GM19324 (cell line): Measurements from ENCODE around the gene MRC2.
"Not testable (repeated sequence)": the region's sequence is repeated elsewhere in the genome, so short reads cannot be mapped to it uniquely, and the experiment has no call there.

ENCODE experiments used
- ATAC-seq: cut with Tn5 transposase; IDR thresholded peaks from one replicate; pipeline ENCODE4 v1.9.1; 2021; ENCODE audit warnings: mild to moderate bottlenecking, moderate library complexity; ENCODE audit not compliant: unreplicated experiment, low FRiP score

Gene MRC2

GRCh38 chr17:62676952-62677596 lies 49.6 kb downstream of the MRC2 start:
- no peak for ATAC-seq

DNA sequence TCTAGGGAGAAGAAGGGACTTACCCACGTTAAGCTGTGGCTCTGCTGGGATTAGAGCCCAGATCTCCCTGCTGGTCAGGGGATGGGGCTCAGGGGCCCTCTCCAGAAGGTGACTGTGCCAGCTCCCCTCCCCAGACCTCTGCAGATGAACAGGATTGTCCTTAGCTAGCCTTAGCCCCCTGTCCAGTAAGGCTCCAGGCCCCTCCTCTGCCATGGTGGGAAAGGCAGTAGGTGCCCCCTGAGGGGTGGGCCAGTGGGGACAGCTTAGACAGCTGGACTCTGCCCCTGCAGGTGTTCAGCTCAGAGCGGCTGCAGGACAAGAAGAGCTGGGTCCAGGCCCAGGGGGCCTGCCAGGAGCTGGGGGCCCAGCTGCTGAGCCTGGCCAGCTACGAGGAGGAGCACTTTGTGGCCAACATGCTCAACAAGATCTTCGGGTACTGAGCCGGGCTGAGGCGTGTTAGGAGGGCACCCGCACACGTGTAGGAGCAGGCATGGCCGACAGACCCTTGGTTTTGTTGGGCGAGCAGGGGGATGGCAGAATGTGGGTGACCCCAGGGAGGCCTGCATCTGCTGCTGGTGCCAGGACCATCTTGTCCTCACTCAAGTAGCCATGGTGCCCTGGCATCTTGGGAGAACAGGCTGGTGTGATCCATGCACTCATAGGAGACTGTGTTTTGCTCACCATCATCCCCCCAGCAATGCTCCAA lies 50.9 kb downstream of the MRC2 start:
- ATAC-seq, result no peak

- no peak for ATAC-seq
Observed at GRCh38 chr17:62679866-62680377, 52.5 kb downstream of the MRC2 start.

GRCh38 chr17:62680541-62681052 lies 53.1 kb downstream of the MRC2 start:
- no peak for ATAC-seq

DNA sequence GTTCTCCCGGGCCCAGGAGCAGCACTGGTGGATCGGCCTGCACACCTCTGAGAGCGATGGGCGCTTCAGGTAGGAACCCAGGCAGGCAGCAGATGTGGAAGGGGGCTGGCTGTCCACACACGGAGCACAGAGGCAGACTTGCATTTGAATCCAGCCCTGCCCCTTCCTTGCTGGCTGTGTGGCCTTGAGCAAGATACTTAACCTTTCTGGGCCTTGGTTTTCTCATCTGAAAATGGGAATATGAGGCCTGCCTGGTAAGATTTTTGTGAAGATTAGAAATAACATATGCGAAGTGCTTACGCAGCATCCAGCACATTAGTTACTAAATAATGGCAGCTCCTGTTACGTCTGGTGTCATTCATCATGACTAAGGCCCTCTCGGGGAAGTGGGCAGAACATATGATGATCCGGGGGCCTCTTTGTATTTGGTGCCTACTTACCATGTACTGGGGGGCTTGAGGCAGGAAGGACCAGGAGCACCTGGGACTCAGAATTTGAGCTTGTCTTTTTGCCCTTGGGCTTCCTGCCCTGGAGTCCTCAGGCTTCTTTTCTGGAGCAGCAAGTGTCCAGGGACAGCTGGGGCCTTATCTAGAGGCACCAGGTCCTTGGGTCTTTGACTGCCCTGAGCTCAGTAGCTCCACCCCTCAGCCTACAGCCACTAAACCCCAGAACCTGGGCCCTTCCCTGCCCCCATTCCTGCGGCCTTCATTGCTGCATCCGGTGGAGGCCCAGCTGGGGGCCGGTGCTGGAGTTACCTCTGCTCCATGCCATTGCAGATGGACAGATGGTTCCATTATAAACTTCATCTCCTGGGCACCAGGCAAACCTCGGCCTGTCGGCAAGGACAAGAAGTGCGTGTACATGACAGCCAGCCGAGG lies 53.8 kb downstream of the MRC2 start:
- ATAC-seq, result no peak

DNA sequence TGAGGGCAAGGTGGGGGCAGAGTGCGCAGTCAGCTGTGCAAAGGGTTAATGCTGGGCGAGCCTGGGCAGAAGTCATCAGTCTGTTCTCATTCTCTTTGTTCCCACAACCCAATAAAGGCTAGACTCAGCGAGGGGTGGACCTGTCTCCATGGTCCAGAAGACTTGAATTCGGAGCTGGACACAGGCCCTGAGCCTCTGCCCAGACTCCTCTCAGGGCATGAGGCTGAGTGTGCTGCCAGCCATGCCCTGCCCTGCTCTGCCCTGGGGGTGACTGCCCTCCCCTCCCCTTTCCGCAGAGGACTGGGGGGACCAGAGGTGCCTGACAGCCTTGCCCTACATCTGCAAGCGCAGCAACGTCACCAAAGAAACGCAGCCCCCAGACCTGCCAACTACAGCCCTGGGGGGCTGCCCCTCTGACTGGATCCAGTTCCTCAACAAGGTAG lies 54.5 kb downstream of the MRC2 start:
- no peak for ATAC-seq

GRCh38 chr17:62684179-62684578 lies 56.7 kb downstream of the MRC2 start:
- no peak for ATAC-seq

- no peak for ATAC-seq
Observed at GRCh38 chr17:62687997-62688396, 60.5 kb downstream of the MRC2 start.

DNA sequence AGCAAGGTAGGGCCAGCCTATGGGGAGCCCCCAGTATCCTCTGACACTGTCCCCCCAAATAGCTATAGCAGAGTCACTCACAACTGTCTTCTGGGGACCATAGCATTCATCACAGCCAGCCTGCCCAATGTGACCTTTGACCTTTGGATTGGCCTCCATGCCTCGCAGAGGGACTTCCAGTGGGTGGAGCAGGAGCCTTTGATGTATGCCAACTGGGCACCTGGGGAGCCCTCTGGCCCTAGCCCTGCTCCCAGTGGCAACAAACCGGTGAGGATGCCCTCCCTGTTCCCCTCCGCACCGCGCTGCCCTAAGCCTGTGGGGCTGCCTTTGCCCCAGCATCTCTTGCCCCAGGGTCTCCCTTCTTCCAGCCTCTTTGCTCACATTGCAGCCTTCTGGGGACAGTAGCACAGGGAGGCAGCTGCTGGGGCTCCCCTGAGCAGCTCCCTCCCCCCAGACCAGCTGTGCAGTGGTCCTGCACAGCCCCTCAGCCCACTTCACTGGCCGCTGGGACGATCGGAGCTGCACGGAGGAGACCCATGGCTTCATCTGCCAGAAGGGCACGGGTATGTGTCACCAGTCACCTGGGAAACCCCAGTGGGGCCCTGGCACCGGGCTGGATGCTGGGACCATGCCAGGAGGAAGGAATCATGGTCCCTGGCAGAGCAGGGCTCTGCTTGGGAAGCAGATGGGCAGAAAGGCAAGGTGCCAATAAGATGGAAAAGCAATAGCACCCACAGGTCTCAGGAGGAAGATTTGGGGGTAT lies 61.1 kb downstream of the MRC2 start:
- no peak for ATAC-seq

DNA sequence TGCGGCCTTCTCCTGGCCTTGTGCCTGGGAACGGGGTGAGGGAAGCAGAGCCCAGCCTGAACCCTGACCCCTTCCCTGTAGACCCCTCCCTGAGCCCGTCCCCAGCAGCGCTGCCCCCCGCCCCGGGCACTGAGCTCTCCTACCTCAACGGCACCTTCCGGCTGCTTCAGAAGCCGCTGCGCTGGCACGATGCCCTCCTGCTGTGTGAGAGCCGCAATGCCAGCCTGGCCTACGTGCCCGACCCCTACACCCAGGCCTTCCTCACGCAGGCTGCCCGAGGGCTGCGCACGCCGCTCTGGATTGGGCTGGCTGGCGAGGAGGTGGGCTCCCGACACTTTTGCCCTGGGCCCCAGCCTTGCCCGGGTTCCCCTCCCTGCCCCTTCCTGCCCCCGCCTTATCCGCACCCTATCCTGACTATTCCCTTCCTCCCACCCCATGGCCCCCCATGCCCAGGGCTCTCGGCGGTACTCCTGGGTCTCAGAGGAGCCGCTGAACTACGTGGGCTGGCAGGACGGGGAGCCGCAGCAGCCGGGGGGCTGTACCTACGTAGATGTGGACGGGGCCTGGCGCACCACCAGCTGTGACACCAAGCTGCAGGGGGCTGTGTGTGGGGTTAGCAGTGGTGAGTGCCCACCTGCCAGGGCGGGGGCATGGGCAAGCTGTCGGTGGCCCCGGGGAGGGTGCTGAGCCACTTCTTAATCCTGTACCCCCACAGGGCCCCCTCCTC lies 62.1 kb downstream of the MRC2 start:
- no peak for ATAC-seq

DNA sequence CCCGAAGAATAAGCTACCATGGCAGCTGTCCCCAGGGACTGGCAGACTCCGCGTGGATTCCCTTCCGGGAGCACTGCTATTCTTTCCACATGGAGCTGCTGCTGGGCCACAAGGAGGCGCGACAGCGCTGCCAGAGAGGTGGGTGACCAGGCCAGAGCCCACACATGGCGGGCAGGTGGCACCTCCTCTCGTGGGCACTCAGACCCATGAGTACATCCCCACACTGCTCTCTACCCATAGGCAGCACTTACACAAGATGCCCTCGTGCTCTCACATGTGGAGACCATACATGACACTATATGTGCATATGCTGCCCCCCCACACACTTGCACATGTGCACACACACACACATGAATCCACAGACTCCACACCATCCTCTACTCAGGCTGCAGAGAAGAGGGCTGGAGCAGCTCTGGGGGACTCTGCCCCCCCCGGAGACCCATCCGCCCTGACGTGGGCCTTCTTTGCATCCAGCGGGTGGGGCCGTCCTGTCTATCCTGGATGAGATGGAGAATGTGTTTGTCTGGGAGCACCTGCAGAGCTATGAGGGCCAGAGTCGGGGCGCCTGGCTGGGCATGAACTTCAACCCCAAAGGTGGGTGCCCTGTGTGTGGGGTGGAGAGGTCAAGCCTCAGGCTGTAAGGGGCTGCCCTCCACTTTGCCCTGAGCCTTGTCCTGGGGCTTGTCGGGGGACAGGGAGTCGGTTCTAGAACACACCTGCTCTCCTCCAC lies 62.9 kb downstream of the MRC2 start:
- ATAC-seq, result no peak

DNA sequence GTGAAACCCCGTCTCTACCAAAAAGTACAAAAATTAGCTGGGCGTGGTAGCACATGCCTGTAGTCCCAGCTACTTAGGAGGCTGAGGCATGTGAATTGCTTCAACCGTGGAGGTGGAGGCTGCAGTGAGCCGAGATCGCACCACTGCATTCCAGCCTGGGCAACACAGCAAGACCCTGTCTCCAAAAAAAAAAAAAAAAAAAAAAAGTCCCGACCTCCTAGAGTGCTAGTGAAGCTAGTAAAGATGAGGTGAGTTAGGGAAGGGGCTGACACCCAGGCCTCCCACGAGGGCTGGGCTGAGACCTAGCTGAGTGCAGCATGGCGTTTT lies 64.1 kb downstream of the MRC2 start:
- not testable (repeated sequence) for ATAC-seq

DNA sequence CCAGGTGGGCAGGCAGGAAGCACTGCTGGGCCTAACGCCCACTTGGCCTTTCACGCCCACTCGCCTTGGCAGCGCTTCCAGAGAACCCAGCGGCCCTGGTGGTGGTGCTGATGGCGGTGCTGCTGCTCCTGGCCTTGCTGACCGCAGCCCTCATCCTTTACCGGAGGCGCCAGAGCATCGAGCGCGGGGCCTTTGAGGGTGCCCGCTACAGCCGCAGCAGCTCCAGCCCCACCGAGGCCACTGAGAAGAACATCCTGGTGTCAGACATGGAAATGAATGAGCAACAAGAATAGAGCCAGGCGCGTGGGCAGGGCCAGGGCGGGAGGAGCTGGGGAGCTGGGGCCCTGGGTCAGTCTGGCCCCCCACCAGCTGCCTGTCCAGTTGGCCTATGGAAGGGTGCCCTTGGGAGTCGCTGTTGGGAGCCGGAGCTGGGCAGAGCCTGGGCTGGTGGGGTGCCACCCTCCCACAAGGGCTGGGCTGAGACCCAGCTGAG lies 64.7 kb downstream of the MRC2 start:
- no peak for ATAC-seq

DNA sequence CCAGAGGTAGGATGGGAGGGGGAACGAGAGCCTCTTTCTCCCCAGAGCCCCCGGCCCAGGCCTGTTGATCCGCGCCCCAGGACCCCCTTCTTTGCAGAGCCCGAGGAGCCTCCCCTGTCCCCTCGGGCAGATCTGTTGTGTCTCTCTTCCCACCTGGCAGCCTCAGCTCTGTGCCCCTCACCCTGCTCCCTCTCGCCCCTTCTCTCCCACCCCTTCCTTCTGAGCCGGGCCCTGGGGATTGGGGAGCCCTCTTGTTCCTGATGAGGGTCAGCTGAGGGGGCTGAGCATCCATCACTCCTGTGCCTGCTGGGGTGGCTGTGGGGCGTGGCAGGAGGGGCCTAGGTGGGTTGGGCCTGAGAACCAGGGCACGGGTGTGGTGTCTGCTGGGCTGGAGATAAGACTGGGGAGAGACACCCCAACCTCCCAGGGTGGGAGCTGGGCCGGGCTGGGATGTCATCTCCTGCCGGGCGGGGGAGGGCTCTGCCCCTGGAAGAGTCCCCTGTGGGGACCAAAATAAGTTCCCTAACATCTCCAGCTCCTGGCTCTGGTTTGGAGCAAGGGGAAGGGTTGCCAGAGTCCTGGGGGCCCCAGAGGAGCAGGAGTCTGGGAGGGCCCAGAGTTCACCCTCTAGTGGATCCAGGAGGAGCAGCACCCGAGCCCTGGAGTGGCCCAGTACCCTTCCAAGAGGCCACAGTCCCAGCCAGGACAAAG lies 65.4 kb downstream of the MRC2 start:
- ATAC-seq, result no peak

DNA sequence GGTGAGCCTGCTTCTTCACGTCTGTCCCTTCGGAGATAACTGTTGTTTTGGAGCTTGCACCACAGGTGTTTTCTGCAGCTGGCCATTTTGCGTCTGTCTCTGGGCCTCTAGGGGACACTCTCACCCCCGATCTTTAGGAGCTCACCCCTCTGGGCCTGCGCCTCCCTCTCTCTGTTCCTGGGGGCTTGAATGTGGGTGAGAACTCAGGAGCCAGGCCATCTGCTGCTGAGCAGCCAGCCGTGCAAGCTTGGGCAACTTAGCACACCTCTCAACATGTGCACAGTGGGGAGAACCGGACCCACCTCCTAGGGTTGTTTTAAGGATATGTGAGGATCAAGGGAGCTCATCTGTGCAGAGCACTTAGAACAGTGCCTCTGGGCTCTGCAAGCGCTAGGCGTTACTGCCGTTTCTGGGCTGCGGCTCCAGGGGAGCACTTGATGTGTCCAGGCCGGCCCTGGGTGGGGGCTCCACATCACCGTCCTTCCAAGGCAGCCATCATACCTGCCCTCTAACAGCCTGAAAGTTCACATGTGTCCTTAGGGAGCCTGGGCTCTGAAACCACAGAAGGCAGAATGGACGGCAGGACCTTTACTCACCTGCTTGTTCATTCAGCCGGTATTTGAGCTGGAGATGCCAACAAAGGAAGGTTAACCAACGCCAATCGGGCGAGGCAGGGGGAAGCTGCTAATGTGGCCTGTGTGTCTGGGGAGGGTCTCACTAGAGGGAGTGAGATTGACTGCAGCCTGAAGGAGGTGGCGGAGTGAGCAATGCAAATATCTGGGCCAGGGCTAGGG lies 66.3 kb downstream of the MRC2 start:
- ATAC-seq, result no peak

DNA sequence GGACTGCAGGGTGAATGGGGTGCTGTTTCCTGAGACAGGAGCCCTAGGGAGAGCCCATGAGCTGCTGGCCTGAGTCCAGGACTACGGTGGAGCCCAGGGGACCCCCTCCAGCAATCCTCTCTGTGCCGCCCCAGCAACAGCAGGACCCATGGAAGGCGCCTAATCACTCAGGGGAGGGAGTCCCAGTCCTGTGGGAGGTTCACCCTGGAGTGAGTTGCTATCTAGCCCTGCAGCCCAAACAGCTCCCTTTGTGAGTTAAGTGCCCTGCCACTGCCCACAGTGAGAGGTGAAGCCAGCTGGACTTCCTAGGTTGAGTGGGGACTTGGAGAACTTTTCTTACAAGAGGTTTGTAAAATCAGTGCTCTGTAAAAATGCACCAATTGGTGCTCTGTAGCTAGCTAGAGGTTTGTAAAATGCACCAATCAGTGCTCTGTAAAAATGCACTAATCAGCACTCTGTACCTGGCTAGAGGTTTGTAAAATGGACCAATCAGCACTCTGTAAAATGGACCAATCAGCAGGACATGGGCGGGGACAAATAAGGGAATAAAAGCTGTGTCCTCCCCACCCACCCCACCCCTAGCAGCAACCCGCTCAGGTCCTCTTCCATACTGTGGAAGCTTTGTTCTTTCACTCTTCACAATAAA lies 67.7 kb downstream of the MRC2 start:
- not testable (repeated sequence) for ATAC-seq

DNA sequence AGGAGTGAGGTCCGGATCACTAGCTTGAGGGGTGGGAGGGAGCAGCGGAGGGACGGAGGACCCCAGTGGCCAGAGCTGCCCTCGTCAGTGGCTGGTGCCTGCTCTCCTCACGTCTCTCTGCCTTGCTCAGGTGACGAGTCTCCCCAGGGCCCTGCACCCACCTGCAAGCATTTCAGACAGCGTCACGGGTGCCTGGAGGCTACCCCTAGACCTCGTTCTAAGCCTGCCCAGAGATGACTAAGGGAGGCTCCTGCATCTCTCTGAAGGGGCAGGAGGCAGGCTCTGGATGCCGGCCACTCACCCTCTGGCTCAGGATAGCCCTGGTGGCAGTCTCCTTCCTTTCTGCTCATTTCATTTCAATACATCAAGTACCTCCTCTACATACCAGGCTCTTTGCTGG lies 68.8 kb downstream of the MRC2 start:
- no peak for ATAC-seq
